HG02642 (cell line): ENCODE data around the gene QRICH2.
"Not testable (repeated sequence)": the region's sequence is repeated elsewhere in the genome, so short reads cannot be mapped to it uniquely, and the experiment has no call there.

ENCODE experiments used
- ATAC-seq: cut with Tn5 transposase; IDR thresholded peaks from one replicate; pipeline ENCODE4 v1.9.1; 2021; ENCODE audit warnings: mild to moderate bottlenecking; ENCODE audit not compliant: unreplicated experiment, poor library complexity

QRICH2 gene

DNA sequence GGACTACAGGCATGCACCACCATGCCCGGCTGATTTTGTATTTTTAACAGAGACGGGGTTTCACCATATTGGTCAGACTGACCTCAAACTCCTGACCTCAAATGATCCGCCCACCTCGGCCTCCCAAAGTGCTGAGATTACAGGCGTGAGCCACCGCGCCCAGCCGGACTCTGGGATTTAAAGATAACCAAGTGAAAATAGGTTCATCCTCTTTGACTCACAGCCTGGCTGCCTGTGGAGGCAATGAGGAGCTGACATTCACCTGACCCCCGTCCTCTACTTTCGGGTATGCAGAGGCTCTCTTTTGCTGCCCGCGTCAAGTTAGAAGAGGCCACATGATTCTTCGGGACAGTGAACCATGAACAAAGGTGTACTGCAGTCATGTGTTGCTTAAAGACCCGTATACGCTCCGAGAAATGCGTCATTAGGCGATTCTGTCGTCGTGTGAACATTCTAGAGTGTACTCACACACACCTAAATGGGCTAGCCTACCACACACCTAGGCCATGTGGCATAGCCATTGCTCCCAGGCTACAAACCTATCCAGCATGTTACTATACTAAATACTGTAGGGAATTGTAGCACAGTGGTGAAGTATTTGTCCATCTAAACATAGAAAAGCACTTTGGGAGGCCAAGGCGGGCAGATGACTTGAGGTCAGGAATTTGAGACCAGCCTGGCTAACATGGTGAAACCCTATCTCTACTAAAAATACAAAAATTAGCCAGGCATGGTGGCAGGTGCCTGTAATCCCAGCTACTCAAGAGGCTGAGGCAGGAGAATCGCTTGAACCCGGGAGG lies 54.9 kb downstream of the QRICH2 start:
- not testable (repeated sequence) for ATAC-seq

DNA sequence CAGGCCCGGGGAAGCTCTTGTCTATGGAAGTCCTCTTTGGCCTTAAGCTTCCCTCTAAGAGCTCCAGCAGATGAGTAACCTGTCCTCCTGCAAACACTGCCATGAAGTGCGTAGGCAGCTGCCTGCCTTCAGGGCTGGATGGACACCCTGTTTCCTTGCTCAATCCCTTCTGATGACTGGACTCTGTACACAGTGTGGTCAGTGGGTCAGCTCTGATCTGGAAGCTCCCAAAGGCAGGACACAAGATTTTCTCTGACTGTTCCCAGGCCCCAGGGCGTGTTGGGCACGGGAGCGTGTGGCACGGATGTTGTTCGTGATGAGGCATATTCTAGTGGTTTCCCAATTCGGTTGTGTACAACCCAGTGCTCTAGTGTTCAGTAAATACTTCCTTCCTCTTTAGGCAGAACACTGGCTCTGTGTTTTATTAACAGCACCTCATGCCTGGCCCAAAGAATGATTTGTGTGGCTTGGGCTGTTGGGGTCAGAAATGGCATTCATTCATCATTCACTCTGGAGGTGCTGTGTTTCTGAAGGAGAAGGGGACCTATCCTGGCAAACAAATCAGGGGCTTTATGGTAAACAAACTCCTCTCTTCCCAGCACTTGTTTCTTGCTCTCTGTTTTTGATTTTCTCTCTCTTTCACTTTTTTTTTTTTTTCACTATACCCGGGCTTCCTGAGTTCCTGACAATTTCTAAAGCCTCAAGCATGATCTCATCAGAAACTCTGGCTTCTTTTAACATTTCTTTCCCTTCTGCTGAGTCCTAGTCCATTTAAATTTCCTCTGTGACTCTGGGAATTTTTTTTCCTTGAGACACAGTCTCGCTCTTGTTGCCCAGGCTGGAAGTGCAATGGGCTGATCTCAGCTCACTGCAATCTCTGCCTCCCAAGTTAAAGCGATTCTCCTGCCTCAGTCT lies 55.8 kb downstream of the QRICH2 start:
- ATAC-seq, result no peak

DNA sequence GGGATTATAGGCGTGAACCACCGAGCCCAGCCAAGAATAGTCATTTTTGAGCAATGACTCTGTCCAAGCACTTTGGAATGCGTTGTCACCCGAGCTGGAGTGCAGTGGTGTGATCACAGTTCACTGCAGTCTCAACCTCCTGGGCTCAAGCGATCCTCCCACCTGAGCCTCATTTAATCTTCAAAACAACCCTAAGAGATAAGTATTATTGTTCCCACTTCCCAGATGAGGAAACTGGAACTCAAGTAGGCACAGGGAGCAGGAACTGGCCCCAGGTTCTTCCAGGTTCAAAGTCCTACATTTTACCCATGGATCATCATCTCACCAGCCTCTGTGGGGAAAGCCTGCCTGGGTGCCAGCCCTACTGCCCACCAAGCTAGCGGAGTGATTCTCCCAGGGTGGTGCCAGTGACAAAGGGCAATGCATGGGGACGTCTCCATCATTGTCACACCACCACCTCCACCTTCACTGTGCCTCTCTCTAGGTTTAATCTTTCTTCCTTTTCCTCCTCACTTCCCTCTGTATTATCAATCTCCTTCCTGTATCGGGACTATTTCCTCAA lies 56.5 kb downstream of the QRICH2 start:
- no peak for ATAC-seq

DNA sequence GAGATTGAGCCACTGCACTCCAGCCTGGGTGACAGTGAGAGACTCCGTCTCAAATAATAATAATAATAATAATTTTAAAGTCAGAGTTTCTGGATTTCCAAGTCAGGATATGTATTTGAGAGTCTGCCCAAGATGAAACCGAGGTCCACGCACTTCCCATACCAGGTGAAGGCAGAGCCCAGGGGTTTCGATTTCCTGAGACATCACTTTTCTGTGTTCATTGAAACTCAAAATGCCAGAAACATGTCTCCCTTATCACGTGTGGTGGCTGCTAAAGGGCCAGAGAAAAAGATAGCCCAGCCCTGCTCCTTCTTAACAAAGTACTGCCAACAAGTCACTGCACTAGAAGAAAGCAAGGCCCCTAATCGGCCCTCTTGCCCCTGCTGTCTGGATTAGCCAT lies 57.9 kb downstream of the QRICH2 start:
- ATAC-seq, result no peak

DNA sequence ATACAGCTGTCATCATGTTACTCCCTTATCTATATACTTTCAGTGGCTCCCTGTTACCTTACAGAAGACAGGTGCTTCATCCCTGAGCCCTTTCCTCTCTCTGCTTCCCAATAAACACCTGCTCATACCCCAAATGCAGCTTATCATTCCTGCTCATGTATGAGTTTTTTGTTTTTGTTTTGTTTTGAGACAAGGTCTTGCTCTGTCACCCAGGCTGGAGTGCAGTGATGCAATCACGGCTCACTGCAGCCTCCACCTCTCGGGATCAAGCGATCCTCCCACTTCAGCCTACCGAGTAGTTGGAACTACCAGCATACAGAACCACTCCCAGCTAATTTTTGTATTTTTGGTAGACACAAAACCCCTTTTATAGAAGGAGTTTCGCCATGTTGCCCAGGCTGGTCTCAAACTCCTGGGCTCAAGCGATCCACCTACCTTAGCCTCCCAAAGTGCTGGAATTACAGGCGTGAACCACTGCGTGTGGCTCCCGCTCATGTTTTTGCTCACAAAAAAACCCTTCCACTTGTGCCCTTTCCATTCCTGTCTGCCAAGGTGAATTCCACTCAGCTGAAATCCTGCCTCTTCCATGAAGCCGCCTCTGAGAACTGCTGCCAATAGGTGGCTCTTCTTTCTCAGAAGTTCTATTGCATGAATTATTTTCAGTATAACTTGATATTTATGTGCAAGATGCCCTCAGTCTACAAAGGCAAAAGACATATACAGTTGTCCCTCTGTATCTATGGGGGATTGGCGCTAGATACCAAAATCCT lies 59.9 kb downstream of the QRICH2 start:
- ATAC-seq, result no peak

DNA sequence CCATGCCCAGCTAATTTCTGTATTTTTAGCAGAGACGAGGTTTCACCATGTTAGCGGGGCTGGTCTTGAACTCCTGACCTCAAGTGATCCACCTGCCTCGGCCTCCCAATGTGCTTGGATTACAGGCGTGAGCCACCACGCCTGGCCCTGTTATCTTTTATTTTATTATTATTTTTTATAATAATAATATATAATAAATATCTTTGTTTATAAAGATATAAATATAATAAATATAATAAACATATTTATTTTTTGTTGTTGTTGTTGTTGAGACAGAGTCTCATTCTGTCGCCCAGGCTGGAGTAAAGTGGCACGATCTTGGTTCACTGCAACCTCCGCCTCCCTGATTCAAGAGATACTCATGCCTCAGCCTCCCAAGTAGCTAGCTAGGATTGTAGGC lies 60.8 kb downstream of the QRICH2 start:
- ATAC-seq, result no peak

- peak; percentile 89 for ATAC-seq
Measured at GRCh38 chr17:76246080-76247066, 61.7 kb downstream of the QRICH2 start.

- ATAC-seq, result not testable (repeated sequence)
Measured at GRCh38 chr17:76244721-76245120, 63.4 kb downstream of the QRICH2 start.

DNA sequence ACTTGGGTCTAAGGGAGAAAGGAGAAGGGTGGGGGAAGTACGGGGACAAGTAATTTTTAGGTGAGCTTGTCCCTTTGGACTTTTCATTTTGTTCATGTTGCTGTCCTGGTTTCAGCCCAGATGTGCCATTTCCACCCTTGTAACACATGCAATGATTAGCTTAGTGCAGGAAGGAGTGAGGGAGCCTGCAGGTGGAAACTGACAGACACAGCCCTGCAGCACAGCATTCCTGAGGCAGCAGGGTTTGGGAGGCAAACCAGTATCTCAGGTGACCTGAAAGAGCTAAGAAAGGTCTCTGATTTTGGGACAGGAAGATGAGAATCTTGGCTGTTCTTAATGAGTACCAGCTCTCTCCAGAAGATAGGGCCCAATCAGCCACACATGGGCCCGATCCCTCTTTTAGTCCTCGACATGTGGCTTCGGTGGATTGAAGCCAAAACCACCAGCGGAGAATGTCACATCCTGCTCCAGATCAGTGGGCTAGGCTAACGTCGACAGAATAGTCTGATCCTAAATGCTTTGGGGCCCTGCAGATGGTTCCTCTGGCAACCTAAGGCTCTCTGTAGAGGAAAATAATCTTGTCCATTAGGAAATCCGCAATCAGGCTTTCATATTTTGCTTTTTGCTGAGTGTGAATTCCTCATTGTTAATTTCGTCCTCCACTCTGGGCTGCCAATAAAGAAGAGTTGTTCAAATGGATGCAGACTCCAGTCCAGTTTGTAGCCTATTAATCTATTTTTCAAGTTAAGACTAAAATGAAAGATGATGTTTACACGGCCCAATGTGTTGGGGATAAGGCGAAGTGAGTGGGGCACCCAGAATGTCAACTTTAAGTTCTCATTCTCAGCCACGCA lies 64.0 kb downstream of the QRICH2 start:
- ATAC-seq, result no peak

DNA sequence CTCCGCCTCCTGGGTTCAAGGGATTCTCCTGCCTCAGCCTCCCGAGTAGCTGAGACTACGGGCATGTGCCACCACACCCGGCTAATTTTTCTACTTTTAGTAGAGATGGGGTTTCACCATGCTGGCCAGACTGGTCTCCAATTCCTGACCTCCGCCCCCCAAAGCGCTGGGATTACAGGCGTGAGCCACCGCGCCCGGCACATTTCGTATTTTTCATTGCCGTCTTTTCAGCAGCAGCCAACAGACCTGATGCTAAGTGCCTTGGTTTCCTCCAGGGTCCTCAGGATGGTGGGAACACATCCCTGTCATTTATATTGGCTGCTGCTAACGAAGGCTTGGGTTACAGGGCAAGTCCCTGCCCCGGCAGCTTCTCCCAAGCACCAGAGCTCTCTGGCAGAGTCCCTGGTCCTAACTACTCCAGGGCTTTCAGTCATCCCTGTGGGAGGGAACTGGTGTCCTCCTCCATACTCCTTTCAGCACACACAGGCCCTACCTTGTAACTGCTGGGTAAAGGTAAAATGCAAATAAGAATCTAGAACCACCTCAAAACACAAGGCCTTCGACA lies 66.3 kb downstream of the QRICH2 start:
- ATAC-seq, result no peak

- ATAC-seq, result no peak
Measured at GRCh38 chr17:76241204-76241538, 66.9 kb downstream of the QRICH2 start.

DNA sequence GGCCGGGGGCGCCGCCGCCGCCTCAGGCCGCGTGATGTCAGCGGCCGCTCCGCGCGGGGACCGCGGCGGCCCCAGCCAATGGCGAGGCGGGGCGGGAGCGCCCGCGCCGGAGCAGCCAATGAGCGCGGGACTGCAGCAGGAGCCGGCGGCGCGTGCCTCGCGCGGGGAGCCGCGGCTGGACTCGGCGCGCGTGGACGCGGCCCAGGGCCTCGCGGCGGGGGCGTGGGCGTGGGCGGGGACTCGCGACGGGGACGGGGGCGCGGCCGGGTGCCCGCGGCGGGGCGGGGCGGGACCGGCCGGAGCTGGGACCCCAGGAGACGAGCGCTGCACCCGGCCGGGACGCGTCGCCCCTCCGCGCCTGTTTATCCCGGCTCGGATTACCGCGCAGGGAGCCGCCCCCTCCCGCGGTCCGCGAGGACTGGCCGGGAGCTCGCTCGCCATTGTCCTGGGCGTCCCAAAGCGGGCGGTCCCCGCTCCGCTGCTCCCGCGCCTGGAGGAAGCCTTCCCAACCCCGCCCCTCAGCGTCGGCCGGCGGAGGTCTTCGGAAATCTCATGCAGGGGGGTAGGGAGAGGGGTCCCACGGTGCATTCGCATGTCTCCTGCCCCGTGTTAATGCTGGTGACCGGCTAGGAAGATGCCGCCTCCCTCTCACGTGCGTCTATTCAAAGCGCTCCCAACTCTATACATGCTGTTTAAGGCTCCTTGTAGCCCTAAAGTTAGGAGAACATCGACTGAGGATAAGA lies 67.4 kb downstream of the QRICH2 start, which contains the start of gene RNF157:
TSS of gene RNF157 (minus strand) at position 33 of the 743 bp plus-strand sequence. CDS start 253 bp downstream, outside the sequence.
- peak; percentile 73 for ATAC-seq

GRCh38 chr17:76239538-76240274 lies 68.4 kb downstream of the QRICH2 start:
- ATAC-seq, result peak; percentile 8

DNA sequence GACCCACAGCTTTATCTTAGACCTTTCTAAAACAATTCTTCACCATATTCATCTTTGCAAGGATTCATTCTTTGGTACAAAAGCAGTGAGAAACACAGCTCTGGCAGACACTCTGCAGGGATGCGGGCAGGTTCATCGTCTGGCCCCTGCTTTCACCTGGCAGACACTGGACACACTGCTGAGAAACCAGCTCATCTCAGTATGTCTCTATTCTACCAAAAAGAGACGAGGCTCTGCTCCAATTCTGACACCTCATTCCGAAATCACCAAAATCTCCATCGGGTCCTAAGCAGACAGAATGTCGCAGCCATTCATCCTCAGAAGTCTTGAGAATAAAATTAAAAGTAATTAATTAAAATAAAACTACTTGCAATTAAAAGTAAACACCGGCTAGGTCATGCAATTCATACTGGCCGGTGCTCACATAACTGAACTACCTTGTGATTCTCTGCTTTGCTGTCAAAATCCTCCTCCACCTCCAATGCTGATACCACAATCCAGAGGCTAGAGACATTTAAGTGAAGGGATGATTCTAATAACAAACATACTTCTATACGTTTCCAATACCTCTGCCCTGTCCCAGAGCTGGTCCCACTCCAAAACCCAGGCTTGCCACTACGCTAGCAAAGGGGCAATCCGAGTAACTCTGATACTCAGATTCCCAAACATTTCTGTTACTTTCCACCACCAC lies 69.1 kb downstream of the QRICH2 start:
- no peak for ATAC-seq

DNA sequence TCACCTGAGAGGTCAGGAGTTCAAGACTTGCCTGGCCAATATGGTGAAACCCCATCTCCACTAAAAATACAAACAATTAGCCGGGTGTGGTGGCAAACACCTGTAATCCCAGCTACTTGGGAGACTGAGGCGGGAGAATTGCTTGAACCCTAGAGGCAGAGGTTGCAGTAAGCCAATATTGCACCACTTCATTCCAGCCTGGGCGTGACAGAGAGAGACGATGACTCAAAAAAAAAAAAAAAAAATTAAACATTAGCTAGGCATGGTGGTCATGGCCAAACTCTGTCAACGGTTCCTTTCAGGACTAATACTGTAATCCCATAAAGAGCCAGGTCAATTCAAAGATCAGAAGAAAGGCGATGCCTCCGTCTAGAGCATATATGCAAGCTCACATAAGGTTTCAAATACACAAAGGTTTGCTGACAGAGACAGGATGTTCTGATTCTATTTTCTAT lies 70.2 kb downstream of the QRICH2 start:
- ATAC-seq, result no peak

DNA sequence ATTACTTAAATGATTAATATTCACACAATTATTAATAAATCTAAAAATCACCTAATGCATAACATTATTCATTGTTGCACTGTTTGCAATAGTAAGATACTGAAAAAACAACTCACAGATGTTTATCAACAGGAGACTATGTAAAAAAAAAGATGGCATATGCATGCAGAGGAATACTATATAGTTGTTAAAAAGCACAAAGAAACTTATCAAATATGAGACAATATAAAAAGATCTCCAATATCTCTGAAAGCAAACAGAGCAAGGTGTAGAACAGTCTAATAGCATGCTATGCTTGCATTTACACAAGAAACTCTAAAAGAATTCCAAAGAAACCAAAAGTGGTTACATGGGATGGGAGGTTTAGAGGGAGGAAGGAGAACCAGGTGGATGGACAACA lies 71.5 kb downstream of the QRICH2 start:
- ATAC-seq, result no peak
